Thoracic aorta (tissue), 2 donors: ENCODE results near the gene SSUH2. TPM values are rescaled to one million over a fixed set of nuclear protein-coding genes. Genes with fewer than 3 reads are reported as not detected.

Experiments used
- total RNA-seq, 2 donors: library from RNA; depleted of rRNA; stranded (reverse); fragments of >200 nt; gene quantifications; one replicate each; pipeline versions ENCODE4 v1.1.0 to v1.2.3, GENCODE V29; 2016

SSUH2 gene
- total RNA-seq, 2 donors from 2014 or later: 0.14 TPM; not detected in 1

Other genes with a start within 250 kb of the SSUH2 start
- gene LMCD1, start 143.0 kb downstream of the SSUH2 start, total RNA-seq: 100 to 1,000 TPM; 813 to 852 TPM
- gene CAV3, start 89.0 kb upstream of the SSUH2 start, total RNA-seq: not detected
- 10 to 100 TPM in 1 of 2 donors, 1 to 10 TPM in 1; 2.3 to 55.1 TPM for gene OXTR, start 124.8 kb upstream of the SSUH2 start, total RNA-seq